SU-DHL-6 (cell line): ENCODE data around the gene EPB41.

ENCODE experiments used
- CTCF ChIP-seq: fragments of 200-600 bp; sonication (generic); IDR thresholded peaks from one replicate; pipeline ENCODE4 v1.5.1; 2017; ENCODE audit warnings: antibody characterized with exemption, mild to moderate bottlenecking, low read length, moderate library complexity; ENCODE audit not compliant: insufficient read depth, poor library complexity, severe bottlenecking
- EZH2phosphoT487 ChIP-seq: fragments of 200-600 bp; sonication (generic), shearing (Covaris generic); conservative IDR thresholded peaks from 2 replicates; pipeline ENCODE4 v1.6.1; 2018; ENCODE audit warnings: mild to moderate bottlenecking, antibody characterized with exemption, low read length, moderate library complexity, mixed read lengths

GRCh38 chr1:28914228-28915030, at the start of gene EPB41:
- TF ChIP-seq CTCF (no peak), EZH2phosphoT487 (no peak)
